GM23338 (cell line): ENCODE results near the gene MAFB. TPM values are rescaled to one million over a fixed set of nuclear protein-coding genes. Genes with fewer than 3 reads are reported as not detected.

ENCODE experiments used
- ATAC-seq: fragments of 200-7000 bp; cut with Tn5 transposase; 3 replicates; pipeline ENCODE4 v1.9.1; 2020
- DNase-seq: peaks from one replicate; pipeline ENCODE4 v3.0.0-alpha.2; 2015; ENCODE audit warnings: low spot score
- H2AFZ ChIP-seq: fragments of 200-600 bp; sonication (generic); 2 replicates; pipeline ENCODE4 v1.8.0; 2016; ENCODE audit warnings: antibody characterized with exemption, mild to moderate bottlenecking, moderate library complexity
- H3F3A ChIP-seq: fragments of 200-600 bp; sonication (generic); replicated peaks from 2 replicates; pipeline ENCODE4 v1.8.0; 2017; ENCODE audit warnings: antibody characterized with exemption, mixed run types, low read depth
- H3K27ac ChIP-seq: fragments of 200-600 bp; sonication (generic); 2 replicates; pipeline ENCODE4 v1.6.1; 2016; ENCODE audit warnings: low read depth
- H3K27me3 ChIP-seq: fragments of 200-600 bp; sonication (generic); 2 replicates; pipeline ENCODE4 v1.8.0; 2016; ENCODE audit warnings: mild to moderate bottlenecking, mixed run types, moderate library complexity; ENCODE audit not compliant: insufficient read depth
- H3K36me3 ChIP-seq: fragments of 200-600 bp; sonication (generic); 2 replicates; pipeline ENCODE4 v1.8.0; 2016; ENCODE audit warnings: mild to moderate bottlenecking; ENCODE audit not compliant: insufficient read depth
- H3K4me1 ChIP-seq: fragments of 200-600 bp; sonication (generic); 2 replicates; pipeline ENCODE4 v1.8.0; 2016; ENCODE audit warnings: mild to moderate bottlenecking, moderate library complexity; ENCODE audit not compliant: insufficient read depth
- H3K4me2 ChIP-seq: fragments of 200-600 bp; sonication (generic); 2 replicates; pipeline ENCODE4 v1.7.1; 2017; ENCODE audit warnings: mixed run types
- H3K4me3 ChIP-seq: fragments of 200-600 bp; sonication (generic); 2 replicates; pipeline ENCODE4 v1.6.1; 2016; ENCODE audit warnings: mixed run types
- H3K79me2 ChIP-seq: fragments of 200-600 bp; sonication (generic); replicated peaks from 2 replicates; pipeline ENCODE4 v1.8.0; 2017; ENCODE audit warnings: mild to moderate bottlenecking; ENCODE audit not compliant: insufficient read depth
- H3K9me2 ChIP-seq: fragments of 200-600 bp; sonication (generic); 2 replicates; pipeline ENCODE4 v1.8.0; 2017; ENCODE audit not compliant: insufficient read depth
- H4K20me1 ChIP-seq: fragments of 200-600 bp; sonication (generic); replicated peaks from 2 replicates; pipeline ENCODE4 v1.8.0; 2017; ENCODE audit warnings: mild to moderate bottlenecking; ENCODE audit not compliant: insufficient read depth
- H3K27ac Mint-ChIP-seq: 2 replicates; pipeline ENCODE4 v1.8.0; 2020; ENCODE audit warnings: inconsistent platforms, mild to moderate bottlenecking, moderate library complexity, mixed read lengths
- H3K27me3 Mint-ChIP-seq: 3 replicates; pipeline ENCODE4 v1.8.0; 2022; ENCODE audit warnings: low read depth, mild to moderate bottlenecking, moderate library complexity, mixed read lengths, inconsistent platforms; ENCODE audit not compliant: insufficient read depth, poor library complexity
- H3K36me3 Mint-ChIP-seq: 3 replicates; pipeline ENCODE4 v1.8.0; 2021; ENCODE audit warnings: low read depth, mild to moderate bottlenecking, inconsistent platforms, moderate library complexity, mixed read lengths
- H3K4me1 Mint-ChIP-seq: 3 replicates; pipeline ENCODE4 v1.8.0; 2020; ENCODE audit warnings: mild to moderate bottlenecking, inconsistent platforms, mixed read lengths
- H3K4me3 Mint-ChIP-seq: 3 replicates; pipeline ENCODE4 v1.8.0; 2021; ENCODE audit warnings: moderate library complexity, mild to moderate bottlenecking, inconsistent platforms, mixed read lengths
- H3K9me3 Mint-ChIP-seq: 3 replicates; pipeline ENCODE4 v1.8.0; 2020; ENCODE audit warnings: moderate library complexity, mild to moderate bottlenecking, inconsistent platforms, mixed read lengths
- EZH2 ChIP-seq: fragments of 200-600 bp; sonication (generic); IDR thresholded peaks from one replicate; pipeline ENCODE4 v1.8.0; 2017; ENCODE audit warnings: antibody characterized with exemption, mild to moderate bottlenecking, low read depth; ENCODE audit not compliant: unreplicated experiment
- NANOG ChIP-seq: IDR thresholded peaks from 2 replicates; pipeline ENCODE4 v1.6.1; 2016; ENCODE audit warnings: antibody characterized with exemption, borderline replicate concordance
- REST ChIP-seq: IDR thresholded peaks from one replicate; pipeline ENCODE4 v1.6.1; 2018; ENCODE audit warnings: antibody characterized with exemption; ENCODE audit not compliant: unreplicated experiment
- ZNF331 ChIP-seq: fragments of 250-450 bp; sonication (Bioruptor Pico); IDR thresholded peaks from 2 replicates; pipeline ENCODE4 v1.5.0; 2020; ENCODE audit warnings: low read depth, mild to moderate bottlenecking, moderate library complexity
- polyA plus RNA-seq: library from polyadenylated mRNA; unstranded; fragments of >200 nt; fragmentation: Nextera tagmentation; extraction: Ambion mirVana; gene quantifications from 2 replicates; pipeline ENCODE4 v1.2.1, GENCODE V29; 2016
- total RNA-seq: library from RNA; depleted of rRNA; stranded (reverse); fragments of >200 nt; shearing (Covaris generic); gene quantifications from 2 replicates; pipeline ENCODE4 v1.2.3, GENCODE V29; 2014
- TF ChIP-seq, protein P1 (sequence below): fragments of 250-450 bp; sonication (Bioruptor Pico); IDR thresholded peaks from 2 replicates; pipeline ENCODE4 v1.5.0; 2020; ENCODE audit warnings: mild to moderate bottlenecking, moderate library complexity

The MAFB gene
- total and polyA plus RNA-seq, 2 experiments from 2014 or later: 1.6 to 2.3 TPM

DNA sequence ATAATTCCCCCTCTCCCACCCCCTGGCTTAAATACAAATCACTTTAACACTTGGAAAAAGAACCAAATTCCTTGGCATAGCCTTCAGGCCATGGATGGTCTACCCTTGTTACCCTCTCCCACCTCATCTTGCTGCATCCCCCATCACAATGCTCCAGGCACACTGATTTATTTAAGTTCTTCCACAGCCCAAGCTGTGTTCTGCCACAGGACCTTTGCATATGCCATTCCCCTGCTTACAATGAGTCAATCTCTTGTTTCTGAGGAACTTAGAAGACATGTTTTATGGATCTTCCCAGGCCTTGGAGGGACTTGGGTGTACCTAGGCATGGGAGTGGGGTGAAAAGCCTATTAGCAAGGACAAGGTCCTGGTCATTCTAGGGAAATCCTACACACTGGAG, 6.2 kb upstream of the MAFB start:
- Histone ChIP-seq H3K4me2 (no peak overlapping the region), H3K79me2 (no peaks in the 10 kb centered on the region), H3F3A (no peaks in the 10 kb centered on the region), H4K20me1 (peaks cover 4% of the 10 kb centered on the region), H3K27me3 (peaks cover 87% of the 10 kb centered on the region), H3K36me3 (no peaks in the 10 kb centered on the region), H3K4me1 (peaks cover 31% of the 10 kb centered on the region), H3K27ac (no peak overlapping the region), H3K9me2 (no peaks in the 10 kb centered on the region), H2AFZ (no peak overlapping the region), H3K4me3 (no peak overlapping the region)
- peaks cover 30% of the 10 kb centered on the region for H3K4me1 Mint-ChIP-seq
- no peak for ATAC-seq
- DNase-seq: no peak
- TF ChIP-seq EZH2 (peak; percentile 6), ZNF331 (CRISPR knock-in tag) (no peak)
- H3K36me3 Mint-ChIP-seq: peaks cover 2% of the 10 kb centered on the region; the same call in 1 of the 3 replicates
- H3K9me3 Mint-ChIP-seq: no peaks in the 10 kb centered on the region
- H3K27ac Mint-ChIP-seq: no peak overlapping the region
- peaks cover 60% of the 10 kb centered on the region for H3K27me3 Mint-ChIP-seq
- H3K4me3 Mint-ChIP-seq: no peak overlapping the region

- Mint-ChIP-seq H3K36me3 (peaks cover 2% of the 10 kb centered on the region; the same call in 1 of the 3 replicates), H3K4me1 (peaks cover 30% of the 10 kb centered on the region), H3K27ac (no peak overlapping the region), H3K9me3 (no peaks in the 10 kb centered on the region), H3K27me3 (peaks cover 69% of the 10 kb centered on the region), H3K4me3 (no peak overlapping the region)
- no peak for DNase-seq
- H3K36me3 ChIP-seq: no peaks in the 10 kb centered on the region
- ATAC-seq: no peak
- H3K79me2 ChIP-seq: no peaks in the 10 kb centered on the region
- H3F3A ChIP-seq: no peaks in the 10 kb centered on the region
- H2AFZ ChIP-seq: no peak overlapping the region
- no peak overlapping the region for H3K27ac ChIP-seq
- TF ChIP-seq REST (no peak), NANOG (no peak), EZH2 (peak; percentile 2)
- peaks cover 97% of the 10 kb centered on the region for H3K27me3 ChIP-seq
- H3K4me1 ChIP-seq: peaks cover 31% of the 10 kb centered on the region
- H3K4me2 ChIP-seq: no peak overlapping the region
- peaks cover 4% of the 10 kb centered on the region for H4K20me1 ChIP-seq
- H3K9me2 ChIP-seq: no peaks in the 10 kb centered on the region
- H3K4me3 ChIP-seq: no peak overlapping the region
These were observed 5.2 kb upstream of the MAFB start for GRCh38 chr20:40694246-40694645.

- ATAC-seq: no peak
- Histone ChIP-seq H3K9me2 (no peaks in the 10 kb centered on the region), H3F3A (no peaks in the 10 kb centered on the region), H3K27me3 (peaks cover 98% of the 10 kb centered on the region), H3K36me3 (no peaks in the 10 kb centered on the region), H3K79me2 (no peaks in the 10 kb centered on the region), H3K4me3 (peak overlapping the region; percentile 82), H3K4me1 (peaks cover 31% of the 10 kb centered on the region), H3K4me2 (peak overlapping the region; percentile 96), H4K20me1 (peaks cover 4% of the 10 kb centered on the region), H3K27ac (no peak overlapping the region), H2AFZ (peak overlapping the region; percentile 81; the same call in 1 of the 2 replicates)
- Mint-ChIP-seq H3K27ac (no peak overlapping the region), H3K27me3 (peaks cover 81% of the 10 kb centered on the region), H3K4me3 (peak overlapping the region; percentile 80), H3K9me3 (no peaks in the 10 kb centered on the region), H3K36me3 (peaks cover 2% of the 10 kb centered on the region; the same call in 1 of the 3 replicates), H3K4me1 (peaks cover 34% of the 10 kb centered on the region)
- DNase-seq: peak; percentile 62
- peak; percentile 75 for TF ChIP-seq EZH2
- TF ChIP-seq, protein P1, sequence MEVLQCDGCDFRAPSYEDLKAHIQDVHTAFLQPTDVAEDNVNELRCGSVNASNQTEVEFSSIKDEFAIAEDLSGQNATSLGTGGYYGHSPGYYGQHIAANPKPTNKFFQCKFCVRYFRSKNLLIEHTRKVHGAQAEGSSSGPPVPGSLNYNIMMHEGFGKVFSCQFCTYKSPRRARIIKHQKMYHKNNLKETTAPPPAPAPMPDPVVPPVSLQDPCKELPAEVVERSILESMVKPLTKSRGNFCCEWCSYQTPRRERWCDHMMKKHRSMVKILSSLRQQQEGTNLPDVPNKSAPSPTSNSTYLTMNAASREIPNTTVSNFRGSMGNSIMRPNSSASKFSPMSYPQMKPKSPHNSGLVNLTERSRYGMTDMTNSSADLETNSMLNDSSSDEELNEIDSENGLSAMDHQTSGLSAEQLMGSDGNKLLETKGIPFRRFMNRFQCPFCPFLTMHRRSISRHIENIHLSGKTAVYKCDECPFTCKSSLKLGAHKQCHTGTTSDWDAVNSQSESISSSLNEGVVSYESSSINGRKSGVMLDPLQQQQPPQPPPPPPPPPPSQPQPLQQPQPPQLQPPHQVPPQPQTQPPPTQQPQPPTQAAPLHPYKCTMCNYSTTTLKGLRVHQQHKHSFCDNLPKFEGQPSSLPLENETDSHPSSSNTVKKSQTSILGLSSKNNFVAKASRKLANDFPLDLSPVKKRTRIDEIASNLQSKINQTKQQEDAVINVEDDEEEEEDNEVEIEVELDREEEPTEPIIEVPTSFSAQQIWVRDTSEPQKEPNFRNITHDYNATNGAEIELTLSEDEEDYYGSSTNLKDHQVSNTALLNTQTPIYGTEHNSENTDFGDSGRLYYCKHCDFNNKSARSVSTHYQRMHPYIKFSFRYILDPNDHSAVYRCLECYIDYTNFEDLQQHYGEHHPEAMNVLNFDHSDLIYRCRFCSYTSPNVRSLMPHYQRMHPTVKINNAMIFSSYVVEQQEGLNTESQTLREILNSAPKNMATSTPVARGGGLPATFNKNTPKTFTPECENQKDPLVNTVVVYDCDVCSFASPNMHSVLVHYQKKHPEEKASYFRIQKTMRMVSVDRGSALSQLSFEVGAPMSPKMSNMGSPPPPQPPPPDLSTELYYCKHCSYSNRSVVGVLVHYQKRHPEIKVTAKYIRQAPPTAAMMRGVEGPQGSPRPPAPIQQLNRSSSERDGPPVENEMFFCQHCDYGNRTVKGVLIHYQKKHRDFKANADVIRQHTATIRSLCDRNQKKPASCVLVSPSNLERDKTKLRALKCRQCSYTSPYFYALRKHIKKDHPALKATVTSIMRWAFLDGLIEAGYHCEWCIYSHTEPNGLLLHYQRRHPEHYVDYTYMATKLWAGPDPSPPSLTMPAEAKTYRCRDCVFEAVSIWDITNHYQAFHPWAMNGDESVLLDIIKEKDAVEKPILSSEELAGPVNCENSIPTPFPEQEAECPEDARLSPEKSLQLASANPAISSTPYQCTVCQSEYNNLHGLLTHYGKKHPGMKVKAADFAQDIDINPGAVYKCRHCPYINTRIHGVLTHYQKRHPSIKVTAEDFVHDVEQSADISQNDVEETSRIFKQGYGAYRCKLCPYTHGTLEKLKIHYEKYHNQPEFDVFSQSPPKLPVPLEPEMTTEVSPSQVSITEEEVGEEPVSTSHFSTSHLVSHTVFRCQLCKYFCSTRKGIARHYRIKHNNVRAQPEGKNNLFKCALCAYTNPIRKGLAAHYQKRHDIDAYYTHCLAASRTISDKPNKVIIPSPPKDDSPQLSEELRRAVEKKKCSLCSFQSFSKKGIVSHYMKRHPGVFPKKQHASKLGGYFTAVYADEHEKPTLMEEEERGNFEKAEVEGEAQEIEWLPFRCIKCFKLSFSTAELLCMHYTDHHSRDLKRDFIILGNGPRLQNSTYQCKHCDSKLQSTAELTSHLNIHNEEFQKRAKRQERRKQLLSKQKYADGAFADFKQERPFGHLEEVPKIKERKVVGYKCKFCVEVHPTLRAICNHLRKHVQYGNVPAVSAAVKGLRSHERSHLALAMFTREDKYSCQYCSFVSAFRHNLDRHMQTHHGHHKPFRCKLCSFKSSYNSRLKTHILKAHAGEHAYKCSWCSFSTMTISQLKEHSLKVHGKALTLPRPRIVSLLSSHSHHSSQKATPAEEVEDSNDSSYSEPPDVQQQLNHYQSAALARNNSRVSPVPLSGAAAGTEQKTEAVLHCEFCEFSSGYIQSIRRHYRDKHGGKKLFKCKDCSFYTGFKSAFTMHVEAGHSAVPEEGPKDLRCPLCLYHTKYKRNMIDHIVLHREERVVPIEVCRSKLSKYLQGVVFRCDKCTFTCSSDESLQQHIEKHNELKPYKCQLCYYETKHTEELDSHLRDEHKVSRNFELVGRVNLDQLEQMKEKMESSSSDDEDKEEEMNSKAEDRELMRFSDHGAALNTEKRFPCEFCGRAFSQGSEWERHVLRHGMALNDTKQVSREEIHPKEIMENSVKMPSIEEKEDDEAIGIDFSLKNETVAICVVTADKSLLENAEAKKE (CRISPR knock-in tag): no peak
These were observed 3.4 kb upstream of the MAFB start for GRCh38 chr20:40692240-40693011.
